GM18502 (cell line): ENCODE results near the gene FIGN.
A peak's percentile ranks its signal among the peaks of the same experiment; 100 is the strongest.

Source experiments
- ATAC-seq: cut with Tn5 transposase; IDR thresholded peaks from one replicate; pipeline ENCODE4 v1.9.1; 2021; ENCODE audit warnings: mild to moderate bottlenecking; ENCODE audit not compliant: unreplicated experiment, poor library complexity

Gene FIGN

DNA sequence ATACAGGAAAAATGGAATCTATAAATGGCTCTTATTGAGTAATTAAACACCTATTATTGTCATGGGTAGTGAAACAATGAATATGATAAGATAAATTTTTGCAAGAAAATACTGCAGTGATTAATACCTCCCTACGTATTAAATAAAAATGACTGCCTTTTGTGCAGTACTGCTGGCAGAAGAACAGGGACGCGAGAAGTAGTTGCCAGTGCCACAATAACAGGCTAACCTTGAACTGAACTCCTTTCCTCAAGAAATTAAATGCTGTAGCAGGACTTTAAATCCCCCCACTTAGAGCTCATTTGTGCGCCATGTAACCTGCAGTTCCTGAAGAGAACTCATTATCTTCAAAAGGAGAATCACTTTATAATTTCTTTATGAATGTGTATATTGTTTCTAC lies 24.6 kb downstream of the FIGN start:
- ATAC-seq = no peak

DNA sequence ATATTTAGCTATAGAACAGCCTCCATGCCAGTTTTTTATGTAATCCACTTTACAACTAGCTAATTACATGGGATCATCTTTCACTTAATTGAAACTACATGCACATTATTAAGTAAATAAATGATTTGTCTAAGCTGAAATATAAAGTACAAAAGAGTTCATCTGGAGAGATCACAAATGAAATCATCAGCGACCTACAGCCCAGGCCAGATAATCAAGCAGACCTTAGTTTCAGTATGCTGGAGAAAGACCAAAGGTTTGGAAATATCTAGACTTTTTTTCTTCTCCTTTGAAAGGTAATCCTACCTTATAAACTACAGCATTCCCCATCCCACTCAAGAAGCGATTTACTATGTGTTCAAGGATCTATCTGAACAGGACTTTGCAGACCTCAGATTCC lies 26.5 kb downstream of the FIGN start:
- no peak for ATAC-seq

DNA sequence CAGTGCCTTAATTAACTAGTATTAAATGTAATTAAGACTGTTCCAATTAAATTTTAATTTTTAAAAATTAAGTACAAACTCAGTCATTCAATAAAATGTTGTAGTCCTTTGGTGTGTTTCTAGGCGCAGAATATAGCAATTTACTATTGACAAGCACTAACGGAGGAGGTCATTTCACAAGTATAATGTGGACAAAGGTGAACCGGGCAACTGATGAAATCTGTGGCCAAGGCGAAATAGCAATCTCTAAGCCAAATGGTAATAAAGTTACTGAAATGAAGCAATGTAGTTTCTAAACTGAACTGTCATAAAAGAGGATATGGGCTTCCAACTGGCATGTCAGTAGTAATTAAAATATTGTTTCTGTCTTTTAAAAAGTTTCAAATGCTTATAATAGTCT lies 27.5 kb downstream of the FIGN start:
- no peak for ATAC-seq

DNA sequence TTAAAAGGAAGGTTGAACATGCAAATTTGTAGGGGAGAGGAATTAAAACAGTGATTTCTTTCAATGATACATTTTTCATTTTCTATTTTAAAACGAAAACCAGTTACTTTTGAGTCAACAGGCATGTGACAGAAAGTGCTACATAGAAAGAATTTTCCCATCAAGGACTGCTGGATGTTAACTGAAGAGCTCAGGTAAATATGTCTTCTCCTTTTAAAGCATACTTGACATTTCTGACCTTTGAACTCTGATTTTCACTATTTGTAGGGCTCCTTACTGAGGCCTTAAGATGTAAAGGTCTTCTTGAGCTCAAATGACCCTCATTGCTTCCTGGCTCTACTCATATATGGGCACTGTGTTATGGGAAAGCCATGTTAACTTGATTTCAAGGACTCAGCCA lies 32.4 kb downstream of the FIGN start:
- ATAC-seq = peak; percentile 47

DNA sequence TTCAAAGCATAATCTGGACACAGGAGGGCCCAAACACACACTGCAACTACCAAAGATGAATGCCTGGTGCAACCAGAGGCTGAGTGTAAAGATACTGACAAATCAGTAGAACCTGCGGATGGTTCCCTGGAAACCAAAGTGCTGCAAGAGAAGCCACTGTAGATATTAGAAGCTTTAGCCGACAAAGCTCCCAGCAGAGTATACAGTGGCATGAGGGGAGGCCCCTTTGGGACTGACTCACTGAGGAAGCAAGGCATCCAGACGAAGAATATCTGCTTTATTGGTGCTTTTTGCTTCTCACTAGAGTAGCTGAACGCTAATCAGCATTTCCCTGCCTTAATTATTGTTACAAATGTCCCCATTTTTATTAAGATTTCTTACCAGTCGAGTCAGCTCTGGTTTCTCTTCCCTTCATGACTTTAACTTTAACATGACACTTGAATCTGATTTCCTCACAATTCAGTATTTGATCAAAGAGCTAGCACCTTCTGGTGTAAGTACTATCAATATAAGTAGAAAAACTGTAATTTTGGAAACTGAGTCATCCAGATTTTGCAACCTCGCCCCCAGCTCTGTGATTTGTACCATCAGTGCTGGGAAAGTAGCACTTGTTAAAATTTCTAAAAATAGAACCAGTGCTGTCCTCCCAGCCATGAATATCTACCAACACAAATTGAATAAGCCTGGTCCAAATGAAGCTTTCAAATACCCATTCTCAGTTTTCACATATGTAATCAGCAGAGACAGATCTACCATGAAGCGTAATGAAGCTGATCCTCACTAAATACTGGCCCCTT lies 34.2 kb downstream of the FIGN start:
- no peak for ATAC-seq

DNA sequence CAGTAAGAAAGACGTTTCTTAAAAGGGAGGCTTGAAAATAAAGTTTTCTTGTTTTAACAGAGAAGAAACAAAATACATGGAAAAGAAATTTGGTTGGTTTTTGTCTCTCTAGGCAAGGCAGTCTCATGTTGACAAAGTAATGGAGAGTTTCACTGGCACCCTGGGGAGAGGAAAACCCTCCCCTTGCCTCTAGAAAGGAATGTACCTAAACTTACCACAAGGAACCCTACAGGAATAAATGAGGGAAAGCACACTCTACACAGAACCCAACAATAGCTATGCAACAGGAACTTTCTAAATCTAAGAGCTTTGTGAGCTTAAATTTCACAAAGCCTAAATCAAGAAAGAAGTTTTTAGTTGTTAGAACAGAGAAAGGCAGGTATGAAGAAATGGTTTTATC lies 37.0 kb downstream of the FIGN start:
- no peak for ATAC-seq

DNA sequence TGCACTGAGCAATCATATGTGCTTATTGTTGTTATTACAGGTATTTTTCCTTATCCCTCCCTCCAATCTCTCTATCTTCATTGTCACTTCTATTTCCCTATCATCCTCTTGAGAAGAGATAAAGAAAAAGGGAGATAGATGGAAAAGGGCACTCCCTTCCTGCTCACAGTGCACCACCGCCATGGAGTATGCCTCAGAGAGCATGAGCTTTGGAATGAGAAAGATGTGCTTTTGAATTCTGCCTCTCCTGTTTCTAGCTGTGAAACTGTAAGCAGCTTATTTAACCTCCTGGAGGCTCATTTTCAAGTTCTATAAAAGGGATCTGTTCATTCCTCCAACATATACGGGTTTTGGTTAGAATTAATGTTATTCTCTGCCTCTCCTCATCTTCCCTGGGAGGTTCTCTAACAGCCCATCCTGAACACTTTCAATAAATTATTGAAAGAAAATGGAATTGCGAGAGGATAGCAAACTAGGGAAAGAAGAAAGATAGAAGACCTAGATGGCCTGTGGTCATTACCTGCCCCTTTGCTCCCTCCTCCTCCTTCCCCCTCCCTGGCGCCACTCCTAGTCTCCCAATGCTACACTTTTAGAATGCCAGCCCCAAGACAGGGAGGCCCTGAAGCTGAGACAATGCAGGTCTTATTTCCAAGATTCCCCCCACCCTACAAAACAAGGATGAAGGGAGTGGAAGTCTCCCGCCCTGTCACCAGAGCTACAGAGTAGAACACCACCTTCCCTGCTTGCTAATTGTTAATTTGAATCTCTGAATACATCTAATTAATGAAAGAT lies 37.8 kb downstream of the FIGN start:
- ATAC-seq = no peak

DNA sequence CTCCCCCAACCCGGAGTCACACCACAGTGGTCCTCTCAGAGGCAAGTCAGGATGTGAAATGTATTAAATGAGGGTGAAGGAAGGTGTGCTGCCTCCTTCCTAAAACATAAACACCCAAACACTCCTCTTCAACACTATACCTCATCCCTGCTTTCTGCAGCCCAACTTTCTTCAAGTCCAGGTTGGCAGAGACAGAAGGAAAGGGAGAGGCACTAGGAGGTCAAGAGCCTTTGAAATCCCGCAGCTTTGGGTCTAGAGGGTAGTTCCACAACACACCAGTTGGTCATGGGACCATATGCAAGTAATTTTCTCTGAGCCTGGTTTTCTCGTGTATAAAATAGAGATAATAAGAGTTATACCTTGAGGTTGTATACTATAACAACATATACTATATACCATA lies 38.4 kb downstream of the FIGN start:
- ATAC-seq = no peak

DNA sequence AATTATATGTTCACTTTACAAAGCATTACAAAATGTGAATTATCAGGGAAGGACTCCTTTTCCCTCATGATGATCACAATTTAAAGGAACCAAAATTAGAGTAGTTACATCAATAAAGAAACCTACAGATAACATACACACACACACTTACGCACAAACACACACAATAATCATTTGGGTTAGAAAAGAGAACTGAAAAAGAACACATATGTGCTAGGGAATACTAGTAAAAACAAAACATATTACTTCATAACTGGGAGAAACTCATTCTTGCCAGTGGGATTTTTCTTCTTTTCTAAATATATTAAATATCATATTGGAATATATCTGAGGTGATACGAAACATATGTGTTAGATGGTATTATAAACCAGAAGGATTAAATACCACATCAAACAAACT lies 42.3 kb downstream of the FIGN start:
- no peak for ATAC-seq

DNA sequence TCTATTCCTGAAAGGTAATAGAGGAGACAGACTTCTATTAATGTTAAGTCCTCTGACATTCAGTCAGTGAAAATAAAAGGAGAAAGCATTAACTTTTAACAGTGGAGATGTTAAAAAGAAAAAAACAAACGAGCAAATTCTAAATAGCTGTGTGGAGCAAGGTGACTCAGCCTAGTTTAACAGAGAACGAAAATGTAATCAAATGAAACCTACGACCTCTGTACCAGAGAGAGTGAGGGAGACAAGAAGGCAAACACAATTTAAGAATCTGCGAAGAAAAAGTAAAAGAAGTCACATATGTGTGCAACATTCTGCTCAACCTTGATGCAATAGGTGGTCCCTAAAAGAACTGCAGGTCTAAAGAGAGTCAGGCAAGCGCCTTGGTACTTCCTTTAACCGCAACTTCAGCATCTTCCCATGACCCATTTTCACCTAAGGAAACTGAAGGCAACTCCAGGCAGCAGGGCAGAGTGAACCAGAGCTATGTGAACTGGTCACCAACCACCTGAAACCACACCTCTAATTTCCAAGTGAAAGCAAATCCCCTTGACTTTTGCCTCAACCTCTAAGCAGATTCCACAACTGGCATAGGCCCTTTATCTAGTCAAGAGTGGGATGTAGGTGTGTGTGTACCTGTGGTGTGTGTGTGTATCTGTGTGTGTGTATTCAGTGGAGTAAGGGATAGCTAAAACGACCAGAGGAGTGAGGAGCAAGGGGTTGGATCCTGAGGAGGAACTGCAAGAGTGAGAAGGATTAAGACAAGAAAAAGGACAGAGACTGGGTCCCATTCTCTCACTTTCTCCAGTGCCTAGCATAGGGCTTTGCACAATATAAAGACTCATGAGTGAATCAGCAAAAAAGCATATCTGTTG lies 43.0 kb downstream of the FIGN start:
- ATAC-seq = no peak

DNA sequence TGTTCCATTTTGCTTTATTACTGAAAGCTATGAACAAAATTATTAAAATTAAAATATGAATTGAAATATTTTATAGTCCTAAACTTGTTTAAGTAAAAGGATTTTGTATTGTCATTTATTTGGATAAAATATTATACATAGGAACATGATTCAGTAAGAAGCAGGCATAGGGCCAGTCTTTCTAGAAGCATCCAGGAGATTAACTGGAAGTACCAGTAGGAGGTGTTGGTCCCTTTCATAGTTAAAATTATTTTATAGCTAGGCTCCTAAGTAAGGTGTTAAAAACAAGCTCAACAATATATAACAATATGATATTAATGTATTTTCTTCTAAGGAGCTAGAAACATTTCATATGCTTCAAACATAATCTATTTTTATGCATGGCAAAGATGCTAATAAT lies 43.7 kb downstream of the FIGN start:
- no peak for ATAC-seq

DNA sequence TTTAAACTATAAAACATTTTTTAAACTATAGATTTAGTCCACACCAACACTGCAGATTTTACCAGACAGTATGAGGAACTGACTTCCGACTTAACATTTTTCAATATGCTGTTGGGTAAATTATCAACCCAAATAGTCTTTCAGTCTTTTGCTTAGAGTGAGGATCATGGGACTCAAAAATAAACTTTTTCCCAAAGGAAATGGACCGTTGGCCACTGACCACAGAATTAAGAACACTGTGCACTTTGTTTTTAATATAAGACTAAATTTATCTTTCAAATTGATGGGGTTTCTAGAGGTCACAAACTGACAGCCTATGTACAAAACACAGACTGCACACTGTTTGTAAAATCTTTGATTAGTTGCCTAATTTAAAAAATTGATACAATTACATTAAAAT lies 44.9 kb downstream of the FIGN start:
- ATAC-seq = no peak

DNA sequence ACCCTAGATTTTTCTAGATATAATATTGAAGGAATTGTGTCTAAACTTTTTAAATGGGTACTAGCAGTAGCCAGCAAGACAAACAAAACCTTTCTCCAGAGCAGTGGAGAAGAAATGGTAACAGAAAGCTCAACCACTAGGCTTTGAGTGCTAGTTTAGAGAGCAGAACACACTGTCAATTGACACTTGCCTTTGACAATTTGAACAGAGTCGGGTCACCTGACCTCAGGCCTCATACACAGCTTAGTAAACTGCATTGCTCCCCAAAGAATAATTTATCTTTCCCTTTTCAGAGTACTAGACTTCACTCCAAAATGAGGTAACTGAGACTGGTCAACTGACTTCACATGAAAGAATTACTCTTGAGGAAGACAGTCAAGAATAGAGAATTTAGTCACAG lies 48.6 kb downstream of the FIGN start:
- no peak for ATAC-seq

DNA sequence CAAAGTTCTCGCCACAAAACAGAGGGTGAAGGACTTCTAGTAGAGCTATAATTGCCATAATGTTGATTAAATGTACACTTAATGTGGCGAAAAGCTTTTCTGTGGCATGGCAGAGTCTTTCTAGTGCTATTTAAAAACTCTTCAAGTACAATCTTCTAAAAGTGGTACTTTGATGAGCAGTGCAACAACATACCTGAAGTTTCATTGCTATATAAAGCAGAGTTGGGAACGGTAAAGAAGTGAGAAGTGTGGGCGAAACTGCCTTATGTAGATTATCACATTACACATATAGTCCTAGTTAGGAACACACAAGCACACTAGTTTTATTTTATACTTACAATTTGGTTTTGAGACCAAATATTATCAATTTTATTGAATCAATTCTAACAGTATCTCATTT lies 49.5 kb downstream of the FIGN start:
- ATAC-seq = no peak

DNA sequence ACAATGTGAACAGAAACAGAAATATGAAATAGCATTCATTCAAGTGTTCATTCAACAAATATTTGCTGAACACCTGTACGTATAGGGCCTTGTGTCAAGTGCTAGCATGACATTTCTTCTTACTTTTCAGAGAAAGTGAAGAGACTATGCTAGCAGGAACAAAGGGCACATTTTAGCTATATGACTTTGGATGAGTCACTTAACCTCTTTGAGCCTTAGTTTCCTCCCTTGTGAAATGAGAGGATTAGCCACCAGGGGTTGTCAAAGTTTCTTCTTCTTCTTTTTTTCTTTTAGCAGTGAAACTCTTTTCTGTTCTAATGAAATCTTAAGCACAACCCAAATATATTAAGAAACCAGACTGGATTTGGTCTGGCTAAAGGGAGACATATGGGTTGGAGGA lies 53.1 kb downstream of the FIGN start:
- no peak for ATAC-seq

DNA sequence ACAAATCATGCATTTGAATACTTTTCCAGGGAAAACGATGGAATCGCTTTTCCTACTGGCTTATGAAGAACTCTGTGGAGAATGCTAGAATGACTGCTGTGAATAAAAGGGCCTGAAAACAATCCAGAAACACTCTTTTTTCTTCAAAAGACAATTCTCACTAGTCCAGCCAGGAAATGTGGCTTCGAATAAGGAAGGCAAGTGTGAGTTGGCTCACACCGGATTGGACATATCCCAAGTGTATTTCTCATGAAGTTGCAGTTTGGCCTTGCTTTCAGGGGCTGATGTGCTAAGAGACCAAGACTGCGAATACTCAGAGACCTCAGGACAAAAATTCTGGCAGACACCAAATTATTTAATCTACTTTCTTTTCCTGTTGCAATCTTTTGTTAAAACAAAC lies 54.1 kb downstream of the FIGN start:
- no peak for ATAC-seq

DNA sequence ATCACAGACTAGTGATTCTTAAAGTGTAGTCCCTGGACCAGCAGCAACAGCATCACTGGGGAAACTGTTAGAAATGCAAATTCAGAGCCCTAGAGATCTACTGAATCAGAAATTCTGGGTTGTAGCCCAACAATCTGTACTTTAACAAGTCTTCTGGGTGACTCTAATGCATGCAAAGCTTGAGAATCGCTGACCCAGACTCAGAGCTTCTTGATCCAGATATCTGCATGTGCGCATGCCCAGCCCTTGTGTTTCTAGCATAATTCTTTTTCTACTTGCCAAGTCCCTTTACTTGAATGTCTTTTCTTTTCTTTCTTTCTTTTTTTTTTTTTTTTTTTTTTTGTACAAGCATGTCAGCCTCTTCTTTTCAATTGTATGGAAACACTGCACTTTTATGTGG lies 60.4 kb downstream of the FIGN start:
- ATAC-seq = no peak

DNA sequence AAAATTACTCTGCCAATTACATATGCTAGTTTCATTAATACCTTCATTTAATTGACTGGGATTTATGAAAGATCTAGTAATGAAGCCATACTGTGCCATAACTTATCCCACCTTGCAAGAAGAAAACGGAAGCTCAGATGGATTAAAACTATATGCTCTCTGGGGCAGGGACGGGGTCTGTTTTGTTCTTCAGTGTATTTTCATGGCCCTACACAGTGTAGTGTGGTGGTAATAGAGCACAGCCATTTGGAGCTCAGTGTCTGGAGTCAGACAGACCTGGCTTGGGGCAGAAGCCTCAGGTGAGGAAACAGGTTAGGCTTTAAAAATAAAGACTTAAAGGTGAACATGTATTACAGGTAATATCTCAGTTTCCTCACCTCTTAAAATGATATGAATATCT lies 62.3 kb downstream of the FIGN start:
- no peak for ATAC-seq

DNA sequence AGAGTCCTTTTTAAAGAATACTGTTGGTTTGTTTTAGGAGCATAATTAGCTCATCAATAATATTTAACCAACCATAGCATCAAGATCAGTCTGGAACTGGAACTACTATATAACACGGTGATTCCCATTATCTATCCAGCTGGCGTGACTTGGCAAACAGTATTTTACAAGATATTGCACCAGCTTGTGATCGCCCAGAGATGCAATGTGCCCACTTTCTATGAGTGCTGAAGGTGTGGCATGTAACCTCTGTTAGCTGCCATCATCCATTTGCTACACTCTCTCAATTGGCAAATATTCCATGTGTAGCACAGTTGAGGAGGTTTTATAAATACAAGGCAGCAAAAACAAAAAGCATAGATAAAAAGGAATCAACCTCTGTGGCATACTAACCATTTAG lies 64.9 kb downstream of the FIGN start:
- ATAC-seq = no peak

DNA sequence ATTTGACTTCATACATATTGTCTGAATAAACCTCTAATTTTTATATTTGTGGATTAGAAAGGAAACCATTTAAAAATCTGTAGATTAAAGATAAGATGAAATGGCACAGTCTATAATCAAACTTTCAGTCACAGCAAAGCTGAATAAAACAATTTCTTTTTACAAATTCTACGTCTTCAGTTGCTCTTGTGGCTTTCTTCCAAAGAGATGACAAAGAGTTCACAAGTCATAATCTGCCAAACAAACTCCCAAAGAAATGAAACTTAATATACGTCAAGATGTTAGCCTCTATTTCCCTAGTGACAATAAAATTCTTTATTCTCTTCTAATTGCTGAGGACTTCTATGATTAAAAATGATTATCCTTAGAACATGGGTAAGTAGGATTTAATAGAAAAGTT lies 66.3 kb downstream of the FIGN start:
- no peak for ATAC-seq
